SK-N-SH (cell line): ENCODE data around the gene CSTB. TPM values are rescaled to one million over a fixed set of nuclear protein-coding genes. Genes with fewer than 3 reads are reported as not detected.

Experiments used
- CTCF ChIA-PET: fragments of 300-600, 350-600 bp; formaldehyde crosslinking; extraction: SDS; loops from one replicate; lab custom pipeline; 2021; lab: Yijun Ruan, JAX
- POLR2A ChIA-PET: fragments of 350-600 bp; sonication (Branson Sonifier 250); formaldehyde crosslinking; extraction: SDS; loops from one replicate; lab custom pipeline; 2020; ENCODE audit warnings: antibody characterized with exemption, inconsistent platforms; lab: Yijun Ruan, JAX
- DNase-seq: peaks from one replicate; pipeline ENCODE4 v3.0.0; 2012
- H2AFZ ChIP-seq: fragments of 200-600 bp; sonication (generic); 2 replicates; pipeline ENCODE4 v1.8.1; 2016; ENCODE audit warnings: antibody characterized with exemption, mild to moderate bottlenecking, low read depth
- H3F3A ChIP-seq: fragments of 200-600 bp; sonication (generic); replicated peaks from 2 replicates; pipeline ENCODE3; 2016; ENCODE audit warnings: antibody characterized with exemption, mild to moderate bottlenecking; ENCODE audit not compliant: insufficient read depth
- H3K27ac ChIP-seq, 2 experiments: fragments of 200-500 bp in 1 of 2; fragments of 200-600 bp in 1 of 2; sonication (Bioruptor generic) in 1 of 2; sonication (generic), shearing (Covaris generic) in 1 of 2; 2 replicates each; pipeline versions ENCODE4 v1.5.1 to v1.6.1; 2014 to 2016; ENCODE audit warnings: low read depth in 2 of 2, inconsistent platforms in 1 of 2, low read length in 1 of 2, mild to moderate bottlenecking in 1 of 2, mixed read lengths in 1 of 2
- H3K27me3 ChIP-seq: fragments of 200-600 bp; sonication (generic), shearing (Covaris generic); 2 replicates; pipeline ENCODE4 v1.6.1; 2016; ENCODE audit warnings: mixed run types; ENCODE audit not compliant: insufficient read depth
- H3K36me3 ChIP-seq, 2 experiments: fragments of 200-500 bp in 1 of 2; fragments of 200-600 bp in 1 of 2; sonication (Bioruptor generic) in 1 of 2; sonication (generic) in 1 of 2; replicated peaks in 1 of 2; 2 replicates each; pipeline versions ENCODE3 to v1.5.1; 2014 to 2016; ENCODE audit warnings: low read length in 1 of 2, mild to moderate bottlenecking in 1 of 2; ENCODE audit not compliant: insufficient read depth in 2 of 2, control insufficient read depth in 1 of 2
- H3K4me1 ChIP-seq, 2 experiments: fragments of 200-500 bp in 1 of 2; fragments of 200-600 bp in 1 of 2; sonication (Bioruptor generic) in 1 of 2; sonication (generic), shearing (Covaris generic) in 1 of 2; 2 replicates each; pipeline versions ENCODE4 v1.5.1 to v1.6.1; 2014 to 2016; ENCODE audit warnings: low read depth in 1 of 2, low read length in 1 of 2, mixed run types in 1 of 2; ENCODE audit not compliant: insufficient read depth in 2 of 2, control insufficient read depth in 1 of 2
- H3K4me2 ChIP-seq: fragments of 200-600 bp; sonication (generic), shearing (Covaris generic); 2 replicates; pipeline ENCODE4 v1.6.1; 2017; ENCODE audit warnings: mixed run types
- H3K4me3 ChIP-seq, 2 experiments: fragments of 200-500 bp in 1 of 2; fragments of 200-600 bp in 1 of 2; sonication (Bioruptor generic) in 1 of 2; sonication (generic), shearing (Covaris generic) in 1 of 2; 2 replicates each; pipeline versions ENCODE4 v1.5.1 to v1.8.1; 2014 to 2016; ENCODE audit warnings: low read depth in 2 of 2, inconsistent platforms in 1 of 2, low read length in 1 of 2, mild to moderate bottlenecking in 1 of 2, mixed read lengths in 1 of 2, moderate library complexity in 1 of 2
- H3K79me2 ChIP-seq: fragments of 200-600 bp; sonication (generic); 2 replicates; pipeline ENCODE4 v1.8.1; 2017; ENCODE audit warnings: mild to moderate bottlenecking; ENCODE audit not compliant: insufficient read depth
- H3K9ac ChIP-seq: fragments of 200-600 bp; sonication (generic); 2 replicates; pipeline ENCODE4 v1.6.1; 2017; ENCODE audit warnings: mixed run types
- H3K9me2 ChIP-seq: fragments of 200-600 bp; sonication (generic); 2 replicates; pipeline ENCODE4 v1.6.1; 2017; ENCODE audit warnings: mixed run types
- H3K9me3 ChIP-seq: fragments of 200-600 bp; sonication (generic); 2 replicates; pipeline ENCODE4 v1.6.1; 2017; ENCODE audit warnings: mixed run types, mild to moderate bottlenecking, moderate library complexity
- H4K20me1 ChIP-seq: fragments of 200-600 bp; sonication (generic); 2 replicates; pipeline ENCODE4 v1.6.1; 2017; ENCODE audit warnings: mild to moderate bottlenecking, mixed run types; ENCODE audit not compliant: insufficient read depth
- FOXJ3 ChIP-seq: sonication (generic); formaldehyde crosslinking; IDR thresholded peaks from 2 replicates; pipeline ENCODE4 v1.5.1; 2020; ENCODE audit warnings: mild to moderate bottlenecking, missing genetic modification reagents
- MEF2A ChIP-seq: IDR thresholded peaks from 2 replicates; pipeline ENCODE4 v1.4.0; 2012; ENCODE audit warnings: low read depth, borderline replicate concordance
- NFIC ChIP-seq: IDR thresholded peaks from 2 replicates; pipeline ENCODE4 v1.4.0; 2012; ENCODE audit warnings: borderline replicate concordance
- POLR2AphosphoS5 ChIP-seq: IDR thresholded peaks from 2 replicates; pipeline ENCODE4 v1.6.1; 2012; ENCODE audit warnings: low read depth, low read length
- RFX5 ChIP-seq: IDR thresholded peaks from 2 replicates; pipeline ENCODE4 v1.6.1; 2012; ENCODE audit warnings: mild to moderate bottlenecking, improper control_type of control experiment, low read length
- WGBS: methylation state at CpG from one replicate; pipeline ENCODE4 v1.1.6; 2017; ENCODE audit warnings: low lambda C conversion rate; 5-methylcytosine and 5-hydroxymethylcytosine counted together
- polyA plus RNA-seq, 3 experiments: library from polyadenylated mRNA; depleted of rRNA; stranded (reverse); fragments of >200 nt; gene quantifications; 2 replicates each; pipeline ENCODE4 v1.2.3, GENCODE V29; 2012
- TF ChIP-seq, protein P1 (sequence below): IDR thresholded peaks from 2 replicates; pipeline ENCODE4 v1.6.1; 2012; ENCODE audit warnings: mild to moderate bottlenecking, low read depth, low read length, moderate library complexity
- TF ChIP-seq, protein P2 (sequence below): IDR thresholded peaks from 2 replicates; pipeline ENCODE4 v1.4.0; 2012; ENCODE audit warnings: low read depth, borderline replicate concordance
- TF ChIP-seq, protein P3 (sequence below): IDR thresholded peaks from 2 replicates; pipeline ENCODE4 v1.4.0; 2012; ENCODE audit warnings: low read depth, borderline replicate concordance
- TF ChIP-seq, protein P4 (sequence below): fragments of 150-350 bp; IDR thresholded peaks from 2 replicates; pipeline ENCODE4 v1.6.1; 2017; ENCODE audit warnings: antibody characterized with exemption, low read length, low read depth, borderline replicate concordance

CSTB gene
- polyA plus RNA-seq, 1 of the 3 experiments (the other 2 are of a cell fraction) = 101 TPM

DNA sequence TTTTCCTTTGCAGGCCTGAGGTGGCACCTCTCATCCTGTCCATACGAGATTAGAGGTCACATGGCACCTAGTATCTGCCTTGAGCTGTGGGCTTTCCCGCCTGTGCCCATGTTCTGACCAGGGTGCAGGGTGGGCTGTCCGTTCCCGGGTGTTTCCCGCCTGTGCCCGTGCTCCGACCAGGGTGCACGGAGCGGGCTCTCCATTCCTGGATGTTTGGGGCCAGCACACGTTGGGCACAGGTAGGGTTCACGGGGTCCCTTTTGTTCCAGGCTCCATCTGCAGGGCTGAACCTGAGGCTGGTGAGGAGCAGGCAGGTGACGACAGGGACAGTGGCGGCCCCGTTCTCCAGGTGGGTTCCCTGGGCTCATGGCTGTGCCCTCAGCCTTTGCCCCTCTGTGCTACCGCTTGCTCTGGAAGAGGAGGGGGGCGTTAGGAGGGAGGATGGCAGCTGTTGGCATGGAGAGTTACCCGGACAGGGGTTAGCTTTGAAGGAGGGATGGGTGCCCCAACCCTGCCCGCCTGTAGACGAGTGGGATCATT is 23.3 kb upstream of the CSTB start:
- Histone ChIP-seq H3K27me3 (no peaks in the 10 kb centered on the region), H3K9me3 (no peaks in the 10 kb centered on the region), H3K4me2 (no peak overlapping the region), H4K20me1 (no peaks in the 10 kb centered on the region), H3K9me2 (no peaks in the 10 kb centered on the region), H3K79me2 (peaks cover under 1% of the 10 kb centered on the region; the same call in 1 of the 2 replicates), H3K4me1 (no peaks in the 10 kb centered on the region), H3K27ac (no peak overlapping the region), H3K4me3 (no peak overlapping the region), H3F3A (no peaks in the 10 kb centered on the region), H3K9ac (no peak overlapping the region), H2AFZ (no peak overlapping the region), H3K36me3 (peaks cover 17 to 86% of the 10 kb centered on the region in 2 experiments)
- no peak for DNase-seq
- POLR2A ChIA-PET = no interaction called here
- CTCF ChIA-PET = interaction anchor here (1.0 kb wide), 1 partner anchor 10 kb away, joined by 4 read pairs; the partner anchor contains the start of gene RRP1
- 88% methylated on average over 13 of the region's 19 CpGs for WGBS
- TF ChIP-seq FOXJ3 (CRISPR knock-in tag) = no peak
- TF ChIP-seq, protein P1, sequence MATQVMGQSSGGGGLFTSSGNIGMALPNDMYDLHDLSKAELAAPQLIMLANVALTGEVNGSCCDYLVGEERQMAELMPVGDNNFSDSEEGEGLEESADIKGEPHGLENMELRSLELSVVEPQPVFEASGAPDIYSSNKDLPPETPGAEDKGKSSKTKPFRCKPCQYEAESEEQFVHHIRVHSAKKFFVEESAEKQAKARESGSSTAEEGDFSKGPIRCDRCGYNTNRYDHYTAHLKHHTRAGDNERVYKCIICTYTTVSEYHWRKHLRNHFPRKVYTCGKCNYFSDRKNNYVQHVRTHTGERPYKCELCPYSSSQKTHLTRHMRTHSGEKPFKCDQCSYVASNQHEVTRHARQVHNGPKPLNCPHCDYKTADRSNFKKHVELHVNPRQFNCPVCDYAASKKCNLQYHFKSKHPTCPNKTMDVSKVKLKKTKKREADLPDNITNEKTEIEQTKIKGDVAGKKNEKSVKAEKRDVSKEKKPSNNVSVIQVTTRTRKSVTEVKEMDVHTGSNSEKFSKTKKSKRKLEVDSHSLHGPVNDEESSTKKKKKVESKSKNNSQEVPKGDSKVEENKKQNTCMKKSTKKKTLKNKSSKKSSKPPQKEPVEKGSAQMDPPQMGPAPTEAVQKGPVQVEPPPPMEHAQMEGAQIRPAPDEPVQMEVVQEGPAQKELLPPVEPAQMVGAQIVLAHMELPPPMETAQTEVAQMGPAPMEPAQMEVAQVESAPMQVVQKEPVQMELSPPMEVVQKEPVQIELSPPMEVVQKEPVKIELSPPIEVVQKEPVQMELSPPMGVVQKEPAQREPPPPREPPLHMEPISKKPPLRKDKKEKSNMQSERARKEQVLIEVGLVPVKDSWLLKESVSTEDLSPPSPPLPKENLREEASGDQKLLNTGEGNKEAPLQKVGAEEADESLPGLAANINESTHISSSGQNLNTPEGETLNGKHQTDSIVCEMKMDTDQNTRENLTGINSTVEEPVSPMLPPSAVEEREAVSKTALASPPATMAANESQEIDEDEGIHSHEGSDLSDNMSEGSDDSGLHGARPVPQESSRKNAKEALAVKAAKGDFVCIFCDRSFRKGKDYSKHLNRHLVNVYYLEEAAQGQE = no peak
- TF ChIP-seq NFIC = no peak
- TF ChIP-seq RFX5 = no peak
- no peak for TF ChIP-seq MEF2A
- TF ChIP-seq, protein P2, sequence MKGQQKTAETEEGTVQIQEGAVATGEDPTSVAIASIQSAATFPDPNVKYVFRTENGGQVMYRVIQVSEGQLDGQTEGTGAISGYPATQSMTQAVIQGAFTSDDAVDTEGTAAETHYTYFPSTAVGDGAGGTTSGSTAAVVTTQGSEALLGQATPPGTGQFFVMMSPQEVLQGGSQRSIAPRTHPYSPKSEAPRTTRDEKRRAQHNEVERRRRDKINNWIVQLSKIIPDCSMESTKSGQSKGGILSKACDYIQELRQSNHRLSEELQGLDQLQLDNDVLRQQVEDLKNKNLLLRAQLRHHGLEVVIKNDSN = no peak
- TF ChIP-seq POLR2AphosphoS5 = no peak
- TF ChIP-seq, protein P3, sequence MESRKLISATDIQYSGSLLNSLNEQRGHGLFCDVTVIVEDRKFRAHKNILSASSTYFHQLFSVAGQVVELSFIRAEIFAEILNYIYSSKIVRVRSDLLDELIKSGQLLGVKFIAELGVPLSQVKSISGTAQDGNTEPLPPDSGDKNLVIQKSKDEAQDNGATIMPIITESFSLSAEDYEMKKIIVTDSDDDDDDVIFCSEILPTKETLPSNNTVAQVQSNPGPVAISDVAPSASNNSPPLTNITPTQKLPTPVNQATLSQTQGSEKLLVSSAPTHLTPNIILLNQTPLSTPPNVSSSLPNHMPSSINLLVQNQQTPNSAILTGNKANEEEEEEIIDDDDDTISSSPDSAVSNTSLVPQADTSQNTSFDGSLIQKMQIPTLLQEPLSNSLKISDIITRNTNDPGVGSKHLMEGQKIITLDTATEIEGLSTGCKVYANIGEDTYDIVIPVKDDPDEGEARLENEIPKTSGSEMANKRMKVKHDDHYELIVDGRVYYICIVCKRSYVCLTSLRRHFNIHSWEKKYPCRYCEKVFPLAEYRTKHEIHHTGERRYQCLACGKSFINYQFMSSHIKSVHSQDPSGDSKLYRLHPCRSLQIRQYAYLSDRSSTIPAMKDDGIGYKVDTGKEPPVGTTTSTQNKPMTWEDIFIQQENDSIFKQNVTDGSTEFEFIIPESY = no peak
- TF ChIP-seq, protein P4, sequence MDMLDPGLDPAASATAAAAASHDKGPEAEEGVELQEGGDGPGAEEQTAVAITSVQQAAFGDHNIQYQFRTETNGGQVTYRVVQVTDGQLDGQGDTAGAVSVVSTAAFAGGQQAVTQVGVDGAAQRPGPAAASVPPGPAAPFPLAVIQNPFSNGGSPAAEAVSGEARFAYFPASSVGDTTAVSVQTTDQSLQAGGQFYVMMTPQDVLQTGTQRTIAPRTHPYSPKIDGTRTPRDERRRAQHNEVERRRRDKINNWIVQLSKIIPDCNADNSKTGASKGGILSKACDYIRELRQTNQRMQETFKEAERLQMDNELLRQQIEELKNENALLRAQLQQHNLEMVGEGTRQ = no peak
